CD4-positive, alpha-beta T cell treated with Interleukin-6 at 100 ng/mL for 8 hours (primary cell): Measurements from ENCODE around the gene ZMYND15.
A peak's percentile ranks its signal among the peaks of the same experiment; 100 is the strongest.

ENCODE experiments used
- DNase-seq: peaks from one replicate; pipeline ENCODE4 v3.0.0-alpha.2; 2020; ENCODE audit warnings: mixed read lengths, low spot score

Gene ZMYND15

DNA sequence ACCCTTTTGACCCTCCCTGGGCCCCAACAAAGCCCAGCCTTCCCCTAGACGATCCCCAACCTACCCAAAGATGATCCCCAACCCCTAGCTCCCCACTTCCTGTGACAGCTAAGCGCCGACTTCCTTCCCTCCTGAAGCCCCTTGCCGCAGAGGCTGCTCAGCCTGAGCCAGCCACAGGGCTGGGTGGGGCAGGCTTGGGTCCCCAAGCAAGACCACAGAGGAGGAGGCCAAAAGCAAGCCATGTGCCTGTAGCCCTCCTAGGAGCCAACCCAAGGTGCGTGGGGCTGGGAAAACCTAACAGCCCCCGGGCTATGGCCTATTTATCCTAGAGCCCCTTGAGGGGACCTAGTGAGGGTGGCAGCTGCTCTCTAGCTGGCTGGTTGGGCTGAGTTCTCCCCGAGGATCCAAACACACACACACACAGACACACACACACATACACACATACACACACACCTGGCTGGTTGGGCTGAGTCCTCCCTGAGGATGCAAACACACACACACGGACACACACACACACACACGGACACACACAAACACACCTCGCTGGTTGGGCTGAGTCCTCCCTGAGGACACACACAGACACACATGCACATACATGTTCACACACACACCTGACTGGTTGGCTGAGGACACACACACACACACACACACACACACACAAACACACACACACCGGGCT is 24.4 kb upstream of the ZMYND15 start:
- peak; percentile 70 for DNase-seq

DNA sequence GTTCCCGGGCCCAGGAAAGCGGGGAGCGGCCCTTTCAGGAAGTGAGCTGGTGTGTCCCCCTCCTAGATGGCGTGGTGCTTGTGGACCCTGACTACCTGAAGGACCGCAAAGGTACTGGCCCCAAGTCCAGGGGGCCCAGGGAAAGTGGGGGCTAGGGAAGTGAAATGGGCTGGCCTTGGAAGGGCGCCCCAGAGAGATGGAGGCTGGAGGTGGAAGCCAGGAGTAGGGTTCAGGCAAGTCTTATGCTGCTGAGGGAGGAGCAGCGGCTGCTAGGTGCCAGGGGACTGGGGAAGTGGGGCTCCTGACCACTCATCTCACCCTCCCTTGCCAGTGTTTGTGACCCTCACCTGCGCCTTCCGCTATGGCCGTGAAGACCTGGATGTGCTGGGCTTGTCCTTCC is 23.6 kb upstream of the ZMYND15 start:
- no peak for DNase-seq

DNA sequence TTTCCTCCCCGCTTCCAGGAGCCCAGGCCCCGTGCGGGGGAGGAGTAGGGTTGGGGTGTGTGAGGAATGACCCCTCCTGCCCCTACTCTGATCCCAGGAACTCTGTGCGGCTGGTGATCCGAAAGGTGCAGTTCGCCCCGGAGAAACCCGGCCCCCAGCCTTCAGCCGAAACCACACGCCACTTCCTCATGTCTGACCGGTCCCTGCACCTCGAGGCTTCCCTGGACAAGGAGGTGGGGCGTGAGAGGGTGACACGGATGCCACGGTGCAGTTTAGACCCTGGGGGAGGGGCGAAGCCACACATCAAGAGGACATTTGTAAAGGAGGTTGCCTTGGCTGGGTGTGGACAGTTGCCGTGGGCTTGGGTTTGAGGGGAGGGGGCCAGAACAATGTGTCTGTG is 21.8 kb upstream of the ZMYND15 start:
- DNase-seq: no peak

DNA sequence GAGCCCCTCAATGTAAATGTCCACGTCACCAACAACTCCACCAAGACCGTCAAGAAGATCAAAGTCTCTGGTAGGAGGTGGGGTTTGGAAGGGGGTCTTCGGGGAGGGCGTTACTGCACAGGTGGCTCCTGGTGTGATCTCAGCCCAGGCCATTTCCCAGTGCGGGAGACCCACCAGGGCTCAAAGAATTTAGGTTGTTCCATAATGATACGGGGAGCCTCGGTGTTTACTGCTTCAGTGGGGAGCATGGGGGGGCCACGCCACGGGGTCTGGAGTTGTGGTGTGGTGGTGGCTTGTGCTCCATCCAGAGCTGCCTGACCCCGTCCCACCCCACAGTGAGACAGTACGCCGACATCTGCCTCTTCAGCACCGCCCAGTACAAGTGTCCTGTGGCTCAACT is 21.4 kb upstream of the ZMYND15 start:
- DNase-seq: no peak

DNA sequence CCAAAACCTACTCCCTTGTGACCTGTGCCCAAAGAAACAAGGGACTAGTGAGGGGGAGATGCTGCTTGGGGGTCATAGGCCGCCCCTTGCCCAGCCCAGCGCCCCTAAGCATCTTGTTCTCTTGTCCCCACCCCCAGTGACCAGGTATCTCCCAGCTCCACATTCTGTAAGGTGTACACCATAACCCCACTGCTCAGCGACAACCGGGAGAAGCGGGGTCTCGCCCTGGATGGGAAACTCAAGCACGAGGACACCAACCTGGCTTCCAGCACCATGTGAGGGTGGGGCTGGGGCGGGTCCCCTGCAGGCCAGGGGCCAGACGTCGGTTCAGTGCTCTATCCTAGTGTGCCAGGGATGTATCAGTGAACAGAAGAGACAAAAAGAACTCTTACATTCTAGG is 20.5 kb upstream of the ZMYND15 start:
- DNase-seq: no peak

DNA sequence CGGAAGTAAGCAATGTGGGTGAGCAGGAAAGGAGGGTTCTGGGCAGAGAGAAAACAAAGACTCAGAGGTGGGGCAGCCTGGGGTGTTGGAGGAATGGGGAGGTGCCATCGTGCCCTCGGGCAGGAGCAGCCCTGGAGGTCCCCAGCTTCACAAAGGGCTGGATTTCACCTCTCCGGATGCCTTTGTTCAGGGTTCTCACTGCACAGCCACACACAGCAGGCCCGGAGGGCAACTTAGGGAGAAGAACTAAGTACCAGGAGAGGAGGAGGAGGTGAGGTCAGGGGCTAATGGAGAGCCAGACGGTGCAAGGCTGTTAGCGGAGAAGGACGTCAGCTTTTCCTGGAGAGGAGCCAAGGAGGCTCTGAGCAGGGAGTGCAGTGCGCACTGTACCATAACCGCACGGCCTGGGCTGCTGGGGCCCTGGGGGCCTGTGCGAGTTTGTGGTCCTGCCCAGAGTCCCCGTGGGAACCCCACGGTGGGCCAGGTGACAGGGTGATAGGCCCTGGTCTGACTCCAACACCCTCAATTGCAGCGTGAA is 19.9 kb upstream of the ZMYND15 start:
- DNase-seq: no peak

DNA sequence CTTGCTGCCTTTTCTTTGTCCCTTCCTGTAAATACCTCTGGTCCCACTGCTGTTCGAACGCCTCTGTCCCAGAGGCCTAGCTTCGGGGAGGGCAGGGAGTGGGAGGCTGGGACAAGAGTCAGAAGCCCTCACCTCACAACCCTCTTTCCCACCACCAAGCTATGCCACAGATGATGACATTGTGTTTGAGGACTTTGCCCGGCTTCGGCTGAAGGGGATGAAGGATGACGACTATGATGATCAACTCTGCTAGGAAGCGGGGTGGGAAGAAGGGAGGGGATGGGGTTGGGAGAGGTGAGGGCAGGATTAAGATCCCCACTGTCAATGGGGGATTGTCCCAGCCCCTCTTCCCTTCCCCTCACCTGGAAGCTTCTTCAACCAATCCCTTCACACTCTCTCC is 18.8 kb upstream of the ZMYND15 start:
- DNase-seq: no peak

DNA sequence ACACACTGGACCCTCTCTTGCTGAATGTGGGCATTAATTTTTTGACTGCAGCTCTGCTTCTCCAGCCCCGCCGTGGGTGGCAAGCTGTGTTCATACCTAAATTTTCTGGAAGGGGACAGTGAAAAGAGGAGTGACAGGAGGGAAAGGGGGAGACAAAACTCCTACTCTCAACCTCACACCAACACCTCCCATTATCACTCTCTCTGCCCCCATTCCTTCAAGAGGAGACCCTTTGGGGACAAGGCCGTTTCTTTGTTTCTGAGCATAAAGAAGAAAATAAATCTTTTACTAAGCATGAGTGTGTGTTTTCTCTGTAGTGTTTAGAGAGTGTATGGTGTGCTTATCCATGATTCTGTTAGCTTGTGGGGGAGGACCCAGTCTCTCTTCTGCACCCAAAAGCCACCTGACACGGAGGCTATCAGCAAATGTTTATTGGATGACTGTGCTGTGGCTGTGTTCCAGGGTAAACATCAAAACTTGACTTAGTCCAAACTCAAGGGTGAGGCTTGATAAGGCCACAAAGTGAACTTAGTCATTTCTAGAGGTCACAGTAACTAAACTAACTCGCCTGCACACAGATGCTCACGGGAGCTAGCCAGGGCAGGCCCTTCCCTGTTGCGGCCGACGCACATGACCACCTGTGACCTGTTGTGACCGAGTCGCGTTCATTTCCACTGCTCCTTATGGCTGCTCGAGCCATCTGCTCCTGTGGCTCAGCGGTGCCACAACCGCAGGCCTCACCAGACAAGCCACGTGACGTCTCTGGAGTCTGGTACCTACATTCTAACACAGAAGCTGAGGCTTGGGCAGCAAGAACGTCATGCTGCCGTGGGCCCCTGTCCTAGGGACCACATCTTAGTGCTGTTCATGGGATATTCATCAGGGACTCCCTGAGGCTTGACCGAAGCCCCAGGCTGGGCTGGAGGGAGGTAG is 18.2 kb upstream of the ZMYND15 start:
- no peak for DNase-seq

DNA sequence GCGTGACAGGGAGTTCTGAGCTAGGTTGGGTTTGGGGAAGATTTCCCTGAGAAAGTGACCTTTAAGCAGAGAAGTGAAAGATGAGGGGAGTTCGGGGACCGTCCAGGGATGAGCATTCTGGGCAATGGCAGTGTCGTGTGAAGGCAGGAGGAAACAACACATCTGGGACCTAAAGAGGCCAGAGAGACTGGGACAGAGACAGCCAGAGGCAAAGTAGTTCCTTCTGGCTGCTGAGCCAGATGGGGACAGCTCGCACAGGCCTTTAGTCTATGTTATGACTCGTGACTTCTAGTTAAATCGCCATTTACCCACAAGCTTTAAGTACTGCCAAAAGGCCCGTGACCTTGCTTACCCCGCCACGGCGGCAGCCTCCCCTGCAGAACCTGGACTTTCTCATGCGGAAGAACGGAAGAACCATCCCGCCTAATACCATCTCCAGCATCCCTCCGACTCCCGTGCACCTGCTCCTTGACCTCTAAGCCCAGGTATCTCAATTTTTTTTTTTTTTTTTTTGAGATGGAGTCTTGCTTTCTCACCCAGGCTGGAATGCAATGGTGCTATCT is 16.9 kb upstream of the ZMYND15 start:
- DNase-seq: no peak

DNA sequence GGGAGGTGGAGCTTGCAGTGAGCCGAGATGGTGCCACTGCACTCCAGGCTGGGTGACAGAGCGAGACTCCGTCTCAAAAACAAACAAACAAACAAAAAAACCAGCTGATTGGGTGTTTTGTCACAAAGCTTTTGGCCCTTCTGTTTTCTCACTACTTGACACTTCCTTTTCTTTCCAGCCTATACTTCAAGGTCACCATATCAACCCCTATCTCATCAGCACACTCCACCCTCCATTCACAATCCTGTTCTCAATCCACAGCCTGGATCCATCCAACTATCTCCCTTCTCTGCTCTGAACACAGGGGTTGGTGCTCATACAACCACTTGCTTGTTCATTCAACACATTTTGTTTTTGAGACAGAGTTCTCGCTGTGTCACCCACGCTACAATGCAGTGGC is 15.0 kb upstream of the ZMYND15 start:
- no peak for DNase-seq

DNA sequence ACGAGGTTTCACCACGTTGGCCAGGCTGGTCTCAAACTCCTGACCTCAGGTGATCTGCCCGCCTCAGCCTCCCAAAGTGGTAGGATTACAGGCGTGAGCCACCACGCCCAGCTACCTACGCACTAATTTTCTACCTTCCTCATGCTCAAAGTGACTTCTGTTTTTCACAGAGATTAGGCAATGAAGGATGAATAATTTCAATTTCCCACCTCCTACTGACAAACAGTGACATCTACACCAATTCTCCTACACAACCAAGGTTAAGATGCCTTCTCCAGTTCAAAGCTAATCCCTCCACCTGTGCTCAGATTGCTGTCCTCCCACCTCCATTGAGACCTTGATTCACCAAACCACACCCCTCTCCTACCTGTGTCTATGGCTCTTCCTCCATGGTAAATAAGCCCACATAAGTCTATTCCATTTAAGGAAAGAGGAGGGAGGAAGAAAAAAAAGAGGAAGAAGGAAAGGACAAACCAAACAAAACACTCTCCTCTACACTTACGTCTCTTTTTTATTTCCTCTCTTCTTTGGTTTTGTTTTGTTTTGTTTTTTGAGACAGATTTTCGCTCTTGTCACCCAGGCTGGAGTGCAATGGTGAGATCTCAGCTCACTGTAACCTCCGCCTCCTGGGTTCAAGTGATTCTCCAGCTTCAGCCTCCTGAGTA is 13.9 kb upstream of the ZMYND15 start:
- DNase-seq: no peak

DNA sequence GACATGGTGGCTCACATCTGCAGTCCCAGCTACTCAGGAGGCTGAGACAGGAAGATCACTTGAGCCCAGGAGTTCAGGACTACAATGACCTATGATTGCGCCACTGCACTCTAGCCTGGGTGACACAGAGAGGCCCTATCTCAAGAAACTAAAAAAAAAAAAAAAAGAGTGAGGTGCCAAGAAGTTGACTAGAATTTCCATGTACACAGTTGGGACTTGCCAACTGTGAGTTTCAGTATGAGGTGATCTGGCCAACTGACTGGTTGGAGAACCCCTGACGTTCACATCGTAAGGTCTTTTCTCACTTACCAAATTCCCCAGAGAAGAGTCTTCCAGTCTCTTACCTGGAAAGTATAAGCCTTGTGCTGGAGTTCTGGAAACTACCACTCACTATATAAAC is 11.5 kb upstream of the ZMYND15 start:
- DNase-seq: no peak

DNA sequence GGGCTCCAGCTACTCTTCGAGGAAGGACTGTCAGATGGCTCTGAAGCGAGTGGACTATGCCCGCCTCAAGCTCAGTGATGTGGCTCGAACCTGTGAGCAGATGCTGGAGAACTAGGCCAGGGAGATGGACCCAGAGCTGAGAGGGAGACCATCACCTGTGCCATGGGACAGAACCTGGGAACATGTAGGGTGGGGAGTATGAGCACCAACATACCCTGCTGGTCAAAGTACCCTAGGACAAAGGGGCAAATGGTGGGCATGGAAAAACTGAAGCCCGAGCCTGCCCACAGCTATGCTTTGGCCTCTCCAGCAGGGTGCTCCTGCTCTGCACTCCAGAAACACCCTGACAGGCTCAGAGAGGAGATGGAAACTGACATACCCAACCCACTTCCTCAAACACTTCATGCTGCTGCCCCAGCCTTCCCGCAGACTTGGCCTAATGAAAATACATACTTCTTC is 6.5 kb upstream of the ZMYND15 start:
- DNase-seq: no peak

DNA sequence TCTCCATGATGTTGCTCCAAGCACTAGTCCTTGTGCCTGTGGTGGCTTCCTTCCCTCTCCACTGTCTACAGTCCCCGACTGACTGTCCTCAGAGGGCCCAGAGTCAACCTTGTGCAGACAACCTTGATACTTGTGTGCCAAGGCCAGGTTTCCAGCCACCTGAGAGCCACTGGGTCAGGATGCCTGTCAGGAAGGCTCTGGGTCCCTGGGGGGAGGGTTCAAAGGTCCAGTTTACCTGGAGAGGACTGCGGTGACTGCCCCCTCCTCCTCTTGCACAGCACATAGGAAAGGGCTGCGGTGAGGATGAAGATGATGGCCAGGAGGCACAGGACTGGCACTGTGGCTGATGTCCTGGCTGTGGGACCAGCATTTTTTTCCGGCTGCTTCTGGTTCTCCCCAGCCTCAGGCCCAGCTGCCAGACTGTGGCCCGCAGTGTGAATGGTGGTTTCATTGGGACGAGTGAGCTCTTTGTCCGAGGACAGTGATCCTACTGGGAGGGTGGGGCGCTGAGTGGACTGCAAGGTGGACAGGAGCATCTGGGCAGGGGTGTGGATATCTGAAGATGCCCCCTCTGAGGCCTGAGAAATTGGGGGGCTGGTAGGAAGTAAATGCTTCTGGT is 4.7 kb upstream of the ZMYND15 start:
- no peak for DNase-seq

DNA sequence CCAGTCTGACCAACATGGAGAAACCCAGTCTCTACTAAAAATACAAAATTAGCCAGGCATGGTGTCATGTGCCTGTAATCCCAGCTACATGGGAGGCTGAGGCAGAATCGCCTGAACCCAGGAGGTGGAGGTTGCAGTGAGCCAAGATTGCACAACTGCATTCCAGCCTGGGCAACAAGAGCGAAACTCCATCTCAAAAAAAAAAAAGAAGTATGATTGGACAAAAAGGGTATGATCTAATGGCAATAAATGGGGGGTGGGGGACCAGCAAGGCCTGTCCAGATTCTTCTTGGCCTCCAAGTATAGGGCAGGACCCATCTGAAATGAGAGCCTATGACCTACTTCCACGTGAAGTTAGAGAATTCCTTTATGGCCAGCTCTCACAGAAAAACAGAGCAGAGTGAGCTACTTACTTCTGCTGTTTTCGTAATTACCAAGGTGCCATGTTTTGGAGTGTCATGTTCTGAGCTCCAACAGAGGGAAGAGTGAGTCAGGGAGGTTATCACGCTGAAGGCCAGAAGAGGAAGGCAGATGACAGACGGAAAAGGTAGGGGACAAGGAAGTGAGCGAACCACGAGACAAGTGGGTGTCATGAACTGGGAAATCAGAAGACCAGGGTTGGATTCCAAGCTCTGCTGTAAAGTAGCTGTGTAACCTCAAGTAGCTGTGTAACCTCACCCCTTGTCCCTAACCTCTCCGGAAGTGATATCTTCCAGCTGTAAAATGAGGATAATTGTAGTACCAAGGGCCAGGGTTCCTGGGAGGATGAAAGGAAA is 3.6 kb upstream of the ZMYND15 start:
- no peak for DNase-seq

DNA sequence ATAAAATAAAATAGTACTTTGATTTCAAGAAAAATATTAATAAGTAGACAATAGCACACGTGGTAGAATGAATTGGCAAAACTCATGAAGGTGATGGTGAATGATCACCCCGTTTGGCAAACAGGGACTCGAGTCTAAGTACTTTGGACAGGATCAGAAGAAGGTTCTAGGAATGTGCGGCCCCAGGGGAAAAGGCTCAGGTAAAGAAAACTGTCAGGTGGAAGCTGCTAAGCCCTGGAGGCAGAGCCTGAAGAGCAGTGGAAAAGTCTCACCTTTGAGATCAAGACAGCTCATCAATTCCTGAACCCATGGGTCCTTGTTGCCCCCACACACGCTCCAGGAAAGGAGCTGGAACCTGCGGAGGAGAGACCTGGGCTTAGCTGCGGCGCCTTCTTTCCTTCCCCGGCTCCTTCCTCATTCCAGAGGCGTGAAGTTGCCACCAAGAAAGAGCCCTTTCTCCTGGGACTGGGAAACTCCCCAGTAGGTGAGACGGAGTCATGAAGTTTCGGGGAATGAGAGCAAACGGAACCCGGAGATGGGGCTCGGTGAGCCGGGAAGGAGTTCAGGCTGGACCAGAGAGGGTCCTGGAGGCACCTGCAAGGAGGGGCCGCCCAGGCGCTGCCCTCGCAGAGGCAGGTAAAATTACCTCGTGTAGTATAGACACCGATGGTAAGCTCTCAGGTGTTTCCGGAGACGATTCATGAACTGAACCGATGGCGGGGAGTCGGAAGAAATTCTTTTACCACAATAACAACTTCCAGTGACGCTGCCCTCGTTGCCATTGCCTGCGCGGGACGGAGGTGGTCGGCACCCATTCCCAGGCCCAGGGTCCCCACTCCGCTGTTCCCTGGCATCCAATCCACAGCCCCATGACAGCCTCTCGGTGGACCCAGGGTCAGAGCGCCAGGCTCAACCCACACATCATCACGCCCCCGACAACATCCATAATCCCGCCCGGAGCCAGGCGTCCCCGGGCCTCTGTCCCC is 1.2 kb upstream of the ZMYND15 start:
- DNase-seq: peak; percentile 31

DNA sequence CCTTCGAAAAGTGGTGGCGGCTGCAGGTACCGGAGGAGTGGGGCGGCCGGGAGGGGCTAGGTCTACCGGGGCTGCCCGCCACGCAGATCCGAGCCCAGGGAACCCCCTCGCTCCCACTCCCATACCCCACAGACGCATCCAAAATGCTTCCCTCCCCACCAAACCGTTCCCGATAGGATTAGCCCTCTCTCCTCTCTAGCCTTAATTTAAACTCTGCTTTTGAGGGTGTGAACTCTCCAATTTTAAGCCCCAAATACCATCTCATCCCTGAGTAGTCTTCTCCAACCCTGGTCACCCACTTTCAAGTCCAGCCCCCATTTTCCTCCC is 355 bp downstream of the ZMYND15 start:
- no peak for DNase-seq

DNA sequence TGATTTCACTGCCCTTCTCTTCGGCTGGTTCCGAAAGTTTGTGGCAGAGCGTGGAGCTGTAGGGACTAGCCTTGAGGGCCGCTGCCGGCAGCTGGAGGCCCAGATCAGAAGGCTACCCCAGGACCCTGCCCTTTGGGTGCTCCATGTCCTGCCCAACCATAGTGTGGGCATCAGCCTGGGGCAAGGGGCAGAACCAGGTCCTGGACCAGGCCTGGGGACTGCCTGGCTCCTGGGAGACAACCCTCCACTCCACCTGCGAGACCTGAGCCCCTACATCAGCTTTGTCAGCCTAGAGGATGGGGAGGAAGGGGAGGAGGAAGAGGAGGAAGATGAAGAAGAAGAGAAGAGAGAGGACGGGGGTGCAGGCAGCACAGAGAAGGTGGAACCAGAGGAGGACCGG is 951 bp downstream of the ZMYND15 start:
- no peak for DNase-seq

DNA sequence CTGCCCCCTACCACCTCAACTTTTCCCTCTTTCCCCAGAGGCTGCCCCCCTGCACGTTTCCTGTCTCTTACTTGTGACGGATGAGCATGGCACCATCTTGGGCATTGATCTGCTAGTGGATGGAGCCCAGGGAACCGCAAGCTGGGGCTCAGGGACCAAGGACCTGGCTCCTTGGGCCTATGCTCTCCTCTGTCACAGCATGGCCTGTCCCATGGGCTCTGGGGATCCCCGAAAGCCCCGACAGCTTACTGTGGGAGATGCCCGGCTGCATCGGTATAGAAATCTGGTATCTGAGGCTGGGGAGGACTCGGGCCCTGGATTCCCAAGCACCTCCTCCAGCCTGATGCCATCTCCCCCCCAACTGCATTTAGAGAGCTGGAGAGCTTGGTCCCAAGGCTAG is 1.9 kb downstream of the ZMYND15 start:
- DNase-seq: no peak

DNA sequence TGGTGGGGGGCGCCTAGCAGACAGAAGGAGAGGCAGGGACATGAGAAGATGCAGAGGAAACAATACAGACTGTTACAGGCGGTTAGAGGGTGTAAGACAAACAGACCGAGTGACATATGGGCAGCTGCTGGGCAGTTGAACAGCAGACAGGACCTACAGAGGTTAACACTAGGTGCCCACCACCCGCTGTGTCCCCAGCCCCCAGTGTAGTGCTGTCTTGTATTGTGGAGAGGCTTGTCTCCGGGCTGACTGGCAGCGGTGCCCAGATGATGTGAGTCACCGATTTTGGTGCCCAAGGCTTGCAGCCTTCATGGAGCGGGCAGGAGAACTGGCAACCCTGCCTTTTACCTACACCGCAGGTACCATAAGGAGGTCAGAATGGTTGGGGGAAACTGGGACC is 2.5 kb downstream of the ZMYND15 start:
- no peak for DNase-seq
